GM21447 (cell line): ENCODE results near the gene MSH2.

ENCODE experiments used
- ATAC-seq: cut with Tn5 transposase; IDR thresholded peaks from one replicate; pipeline ENCODE4 v1.9.1; 2021; ENCODE audit not compliant: unreplicated experiment

Gene MSH2

DNA sequence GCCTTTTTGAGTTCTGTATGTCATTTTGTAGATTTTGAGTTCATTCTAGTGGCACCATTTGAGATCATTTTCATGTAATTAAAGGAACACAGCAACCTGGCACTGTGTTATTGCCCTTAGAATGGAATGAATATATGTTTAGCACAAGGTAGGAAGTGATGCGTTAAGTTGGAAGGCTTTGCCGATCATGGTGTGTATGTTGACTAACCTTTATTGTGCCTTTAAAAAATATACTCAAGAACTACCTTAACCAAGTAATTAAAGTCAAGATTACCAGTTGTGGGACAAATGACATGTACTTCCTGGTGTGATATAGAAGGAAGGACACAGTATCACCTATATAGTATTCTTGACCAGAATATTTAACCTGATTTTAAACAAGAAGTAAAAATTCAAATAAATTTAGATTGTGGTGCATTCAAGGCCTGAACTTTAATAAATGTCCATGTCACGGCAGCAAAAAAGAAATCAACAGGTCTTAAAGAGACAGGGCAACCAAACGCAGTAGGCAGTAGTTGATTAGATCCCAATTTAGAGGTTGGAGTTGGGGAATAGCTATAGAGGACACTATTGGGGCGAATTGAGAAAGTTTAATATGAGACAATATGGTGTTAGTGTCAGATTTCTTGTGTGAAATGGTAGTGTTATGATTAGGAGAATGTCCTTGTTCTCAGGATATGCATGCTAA lies 68.6 kb downstream of the MSH2 start:
- ATAC-seq = no peak

DNA sequence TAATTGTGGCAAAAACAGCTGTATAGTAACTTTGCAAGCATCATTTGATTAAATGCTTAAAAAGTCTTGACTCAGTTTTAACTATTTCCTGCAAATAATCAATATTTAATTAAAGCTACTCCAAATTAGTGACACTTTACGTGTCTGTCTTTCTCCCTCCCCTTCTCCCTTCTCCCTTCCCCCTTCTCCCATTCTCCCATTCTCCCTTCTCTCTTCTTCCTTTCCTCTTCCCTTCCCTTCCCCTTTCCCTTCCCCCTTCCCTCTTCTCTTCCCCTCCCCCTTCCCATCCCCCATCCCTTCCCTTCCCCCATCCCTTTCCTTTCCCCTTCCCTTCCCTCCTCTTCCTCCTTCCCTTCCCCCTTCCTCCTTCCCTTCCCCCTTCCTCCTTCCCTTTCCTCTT lies 76.9 kb downstream of the MSH2 start:
- no peak for ATAC-seq

DNA sequence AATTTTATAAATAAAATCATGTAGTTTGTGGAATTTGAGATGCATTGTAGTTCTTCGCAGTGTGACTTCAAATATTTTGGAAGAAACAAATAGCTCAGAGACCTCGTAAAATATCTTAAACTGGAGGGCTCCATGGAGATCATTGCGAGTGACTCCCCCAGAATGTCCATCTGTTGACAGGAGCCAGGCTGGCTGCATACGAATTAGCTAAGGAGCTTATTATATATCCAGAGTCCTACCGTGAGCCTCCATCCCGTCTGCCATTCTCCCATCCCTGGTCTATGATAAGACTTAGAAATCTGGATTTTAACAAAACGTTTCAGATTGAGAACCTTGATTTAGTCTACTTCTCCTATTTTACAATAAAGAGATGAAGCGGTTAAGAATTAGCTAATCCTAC lies 80.2 kb downstream of the MSH2 start:
- no peak for ATAC-seq

DNA sequence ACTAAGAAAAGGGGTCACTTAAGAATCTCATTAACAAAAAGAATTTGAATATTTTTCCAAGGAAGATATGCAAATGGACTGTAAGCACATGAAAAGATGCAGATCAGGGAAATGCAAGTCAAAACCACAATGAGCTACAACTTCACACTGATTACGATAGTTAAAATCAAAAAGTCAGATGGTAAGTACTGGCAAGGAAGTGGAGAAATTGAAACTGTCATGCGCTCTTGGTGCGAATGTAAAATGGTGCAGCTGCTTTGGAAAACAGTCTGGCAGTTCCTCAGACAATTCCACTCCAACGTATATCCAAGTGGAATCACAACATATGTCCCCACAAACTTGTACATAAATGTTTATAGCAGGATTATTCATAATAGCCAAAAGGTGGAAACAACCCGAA lies 81.4 kb downstream of the MSH2 start:
- ATAC-seq = no peak

DNA sequence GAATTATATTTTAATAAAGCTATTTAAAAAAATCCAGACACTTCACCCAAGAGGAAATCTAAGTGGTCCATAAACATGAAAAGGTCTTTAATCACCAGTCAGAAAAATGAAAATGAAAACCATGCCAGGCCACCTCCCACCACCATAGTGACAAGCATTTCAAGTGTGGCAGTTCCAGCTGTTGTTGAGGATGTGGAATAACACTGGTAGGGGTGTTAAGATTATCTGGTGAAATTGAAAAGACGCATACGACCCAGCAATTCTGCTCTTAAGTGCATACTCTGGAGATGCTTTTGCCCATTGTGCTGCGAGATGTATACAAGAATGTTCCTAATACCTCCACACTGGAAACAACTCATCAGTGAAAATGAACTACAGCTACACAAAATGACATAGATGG lies 82.2 kb downstream of the MSH2 start:
- ATAC-seq = no peak

DNA sequence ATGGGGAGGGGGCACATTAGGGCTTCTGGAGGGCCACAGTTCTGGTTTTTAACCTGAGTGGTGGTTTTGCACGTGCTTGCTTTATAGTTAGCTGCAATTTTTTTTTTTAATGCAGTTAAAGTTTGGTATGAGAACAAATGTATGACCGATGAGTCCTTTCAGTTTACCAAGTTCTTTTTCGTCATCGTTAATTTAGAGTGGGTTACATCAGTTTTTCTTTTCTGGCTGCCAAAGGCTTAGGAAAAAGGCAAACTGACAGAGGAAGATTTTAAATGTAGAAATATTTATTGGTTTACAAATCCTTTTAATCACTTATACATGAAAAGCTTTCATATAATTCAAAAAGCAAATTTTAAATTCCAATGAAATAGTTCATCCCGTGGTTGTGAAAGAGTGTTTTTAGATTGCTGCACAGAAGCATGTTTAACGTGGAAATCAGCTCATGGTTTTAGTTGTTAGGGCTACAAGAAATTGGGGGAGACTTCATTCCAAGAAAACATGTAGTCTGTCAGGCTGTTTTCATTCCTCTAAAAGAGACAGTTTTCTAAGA lies 82.9 kb downstream of the MSH2 start:
- ATAC-seq = no peak

DNA sequence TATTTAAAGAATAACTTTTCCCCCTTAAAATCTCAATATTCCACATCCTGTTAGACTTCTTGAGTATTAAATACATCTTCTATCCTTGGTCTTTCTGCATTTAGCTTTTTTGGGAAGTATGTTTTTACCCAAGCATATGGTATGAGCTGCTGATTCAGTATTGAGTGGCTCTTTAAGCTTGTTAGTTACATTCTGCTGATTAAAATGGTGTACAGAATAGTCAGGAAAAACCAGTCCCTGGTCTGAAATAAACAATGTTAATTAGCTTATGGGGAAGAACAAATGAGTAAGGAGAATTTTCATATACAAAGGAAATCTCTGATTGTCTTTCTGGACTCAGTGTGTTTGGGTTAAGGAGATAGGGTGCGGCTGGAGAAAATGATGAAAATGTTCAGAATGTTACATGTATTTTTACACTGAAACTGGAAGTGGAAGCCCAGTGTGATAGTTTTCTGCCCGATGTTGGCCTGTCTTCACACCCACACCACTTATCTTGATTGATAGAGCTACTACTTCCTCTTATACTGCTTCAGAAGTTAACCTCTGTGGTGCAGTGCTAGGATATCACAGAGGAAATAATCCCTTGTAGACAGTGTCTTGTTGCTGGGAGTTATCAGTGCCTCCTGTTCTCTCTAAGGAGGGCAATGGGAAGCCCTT lies 84.0 kb downstream of the MSH2 start:
- ATAC-seq = peak; percentile 92

DNA sequence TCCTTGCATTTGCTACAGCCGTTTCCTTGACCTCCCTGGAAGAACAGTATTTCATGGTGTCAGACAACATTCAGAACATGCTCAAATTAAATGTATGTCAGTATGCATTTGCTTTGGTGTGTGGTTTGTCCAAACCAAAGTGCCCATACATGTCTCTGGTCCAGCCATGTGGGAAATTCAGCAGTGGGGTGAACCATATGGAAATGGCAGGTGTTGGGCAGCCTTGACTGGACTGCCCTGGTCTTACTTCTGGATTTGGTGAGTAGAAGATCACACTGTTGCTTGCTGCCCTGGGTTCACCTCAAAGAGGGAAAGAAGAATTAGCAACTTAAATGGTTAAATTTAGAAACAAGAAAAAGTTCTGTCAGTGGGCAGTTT lies 84.5 kb downstream of the MSH2 start:
- ATAC-seq = no peak

DNA sequence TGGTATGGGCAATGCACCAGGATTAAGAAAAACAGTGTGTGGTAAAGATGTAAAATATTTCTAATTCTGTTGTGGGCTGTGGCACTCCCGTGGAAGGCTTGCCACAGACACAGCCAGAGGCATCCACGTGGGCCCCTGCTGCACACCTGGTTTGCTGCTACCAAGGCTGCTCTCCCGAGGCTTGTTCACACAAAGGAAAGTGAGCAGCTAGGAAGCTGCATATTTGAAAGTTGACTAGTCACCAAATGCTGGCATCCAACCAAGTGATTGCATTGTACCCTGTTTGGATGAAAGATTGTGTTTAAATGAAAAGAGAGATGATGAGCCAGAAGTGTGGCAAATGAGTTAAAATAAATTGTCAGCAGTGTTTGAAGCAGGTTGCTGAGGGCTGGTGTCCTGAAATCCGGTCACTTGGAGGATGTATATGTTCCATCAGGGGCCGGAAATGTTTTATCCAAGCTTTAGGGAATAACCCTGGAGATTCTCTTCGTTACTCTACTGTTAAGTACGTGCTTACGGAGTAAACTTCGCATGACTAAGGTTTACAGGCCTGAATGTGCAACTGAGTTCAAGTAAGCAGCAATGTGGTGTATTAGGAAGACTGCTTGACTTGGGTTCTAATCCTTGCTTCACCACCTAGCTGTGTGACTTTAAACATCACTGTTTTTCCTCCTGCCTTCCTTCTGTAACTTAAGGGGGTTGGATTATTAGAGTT lies 86.1 kb downstream of the MSH2 start:
- ATAC-seq = no peak

DNA sequence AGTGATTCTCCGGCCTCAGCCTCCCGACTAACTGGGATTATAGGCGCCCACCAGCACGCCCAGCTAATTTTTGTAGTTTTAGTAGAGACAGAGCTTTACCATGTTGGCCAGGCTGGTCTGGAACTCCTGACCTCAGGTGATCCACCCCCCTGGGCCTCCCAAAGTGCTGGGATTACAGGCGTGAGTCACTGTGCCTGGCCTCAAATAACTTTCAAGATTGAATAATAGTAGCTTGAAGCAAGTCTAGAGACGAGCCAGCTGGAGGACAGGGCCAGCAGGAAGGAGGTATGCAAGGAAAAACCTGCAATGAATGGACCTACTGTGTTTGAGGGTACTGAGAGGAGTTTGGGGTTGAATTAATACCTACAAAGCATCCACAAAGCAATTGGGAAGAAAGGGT lies 87.5 kb downstream of the MSH2 start:
- no peak for ATAC-seq

DNA sequence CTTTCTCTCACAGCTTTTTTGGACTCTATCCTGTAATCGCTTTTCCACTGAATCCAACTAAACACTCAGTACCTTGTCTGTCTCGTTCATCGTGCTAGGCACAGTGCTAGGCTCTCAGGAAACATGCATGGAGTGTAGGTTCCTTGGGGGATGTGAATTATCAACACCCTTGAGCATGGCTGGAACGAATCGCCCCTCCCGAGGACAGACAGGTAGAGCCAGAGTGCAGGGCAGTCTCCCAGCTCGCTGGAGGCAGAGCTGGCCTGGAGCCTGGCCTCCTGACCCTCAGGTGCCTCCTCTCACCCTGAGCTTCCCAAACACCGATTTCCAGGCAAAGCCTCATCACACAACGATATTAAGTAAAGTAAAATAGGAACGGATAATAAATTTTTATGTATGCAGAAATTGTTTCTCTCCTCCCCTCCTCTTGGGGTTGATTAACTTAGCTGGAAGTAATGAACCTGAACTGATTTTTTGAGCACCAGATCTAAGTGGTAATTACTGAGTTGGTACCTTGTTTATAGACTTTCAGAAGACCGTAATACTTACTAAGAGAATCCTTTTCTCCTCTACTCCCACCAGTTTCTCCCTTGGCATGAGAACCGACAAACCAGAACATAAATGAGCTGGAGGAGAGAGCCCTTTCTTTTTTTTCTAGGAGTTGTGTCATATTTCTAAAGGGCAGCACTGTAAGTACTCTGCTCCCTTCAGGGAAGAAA lies 90.5 kb downstream of the MSH2 start:
- ATAC-seq = no peak

DNA sequence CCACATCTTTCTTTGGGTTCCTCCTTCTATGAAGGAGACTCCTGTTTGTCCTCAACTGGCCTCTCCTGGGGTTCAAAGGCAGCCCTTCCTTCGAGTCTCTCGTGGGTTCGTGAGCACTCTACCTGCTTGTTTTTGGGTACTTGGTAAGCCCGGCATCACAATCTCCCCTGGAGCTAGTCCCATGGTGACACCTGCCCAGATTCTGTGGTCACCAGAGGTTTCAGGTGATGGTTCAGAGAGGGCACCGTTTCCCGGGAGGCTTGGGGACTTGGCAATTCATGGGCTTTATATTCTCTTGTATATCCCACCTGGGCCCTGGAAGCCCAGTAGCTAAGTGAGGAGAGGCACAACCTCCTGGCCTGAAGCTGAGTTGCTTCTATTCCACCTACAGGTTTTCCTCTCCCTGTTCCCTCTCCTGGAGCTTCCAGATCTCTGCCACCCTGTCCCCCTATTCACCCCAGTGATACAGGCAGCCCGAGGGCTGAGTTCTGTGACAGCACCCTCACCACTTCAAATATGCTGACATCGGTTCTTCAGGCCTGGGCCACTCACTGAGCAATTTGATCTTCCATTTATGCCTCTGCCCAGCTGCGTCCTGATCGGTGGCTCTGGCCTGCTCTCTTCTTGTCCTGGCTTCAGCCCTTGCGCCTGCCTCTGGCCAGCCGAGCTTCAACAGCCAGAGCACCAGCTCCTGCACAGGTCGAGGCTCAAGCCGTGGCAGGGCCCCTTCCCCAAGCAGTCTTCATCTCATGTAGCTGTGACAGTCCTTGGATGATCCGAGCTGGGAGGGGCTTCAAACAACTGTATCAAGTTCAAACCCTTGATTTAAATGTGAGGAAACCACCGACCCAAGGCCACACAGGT lies 91.5 kb downstream of the MSH2 start:
- ATAC-seq = no peak

DNA sequence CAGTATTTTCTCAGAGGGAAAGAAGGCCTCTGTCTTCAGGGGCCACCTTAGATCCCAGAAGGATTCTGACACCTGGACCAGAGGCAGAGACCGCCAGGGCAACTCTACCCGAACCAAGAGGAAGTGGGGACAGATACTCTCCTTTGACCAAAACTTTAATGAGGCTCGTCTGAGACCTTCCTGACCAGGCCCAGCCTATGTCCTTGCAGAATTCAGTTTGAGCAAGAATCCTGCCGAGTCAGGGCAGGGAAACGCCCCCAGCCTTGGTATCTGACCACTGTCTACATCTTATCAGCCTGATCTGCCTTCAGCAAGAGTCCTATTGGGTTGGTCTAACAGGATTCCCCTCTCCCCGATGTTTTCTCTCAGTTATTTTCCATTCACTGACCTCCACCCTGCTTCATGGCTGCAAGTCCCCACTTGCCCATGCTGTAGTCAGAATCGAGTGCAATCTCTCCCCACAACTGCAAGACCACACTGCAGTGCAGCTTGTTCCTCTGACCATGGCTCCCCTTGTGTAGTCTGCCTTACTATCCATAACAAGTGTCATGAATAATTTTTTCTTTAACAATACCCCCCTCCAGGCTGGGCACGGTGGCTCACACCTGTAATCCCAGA lies 95.0 kb downstream of the MSH2 start:
- ATAC-seq = no peak

DNA sequence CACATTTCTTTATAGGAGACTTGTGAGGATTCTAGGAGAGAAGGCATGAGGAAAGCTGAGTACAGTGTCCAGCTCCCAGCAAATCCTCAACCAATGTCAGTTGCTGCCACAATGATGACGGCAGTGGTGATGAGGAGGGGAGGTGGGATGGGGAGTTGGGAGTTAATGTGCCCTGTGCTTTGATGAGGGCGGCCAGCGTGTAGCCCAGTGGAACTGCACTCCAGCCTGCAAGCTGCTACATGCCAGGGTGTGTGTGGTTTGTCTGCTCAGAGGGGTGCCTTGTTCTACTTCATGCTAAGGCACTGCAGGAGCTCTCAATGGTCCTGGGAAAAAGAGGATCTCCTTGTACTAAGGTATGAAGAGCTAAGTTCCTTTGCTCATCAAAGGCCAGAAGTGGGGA lies 96.1 kb downstream of the MSH2 start:
- no peak for ATAC-seq

DNA sequence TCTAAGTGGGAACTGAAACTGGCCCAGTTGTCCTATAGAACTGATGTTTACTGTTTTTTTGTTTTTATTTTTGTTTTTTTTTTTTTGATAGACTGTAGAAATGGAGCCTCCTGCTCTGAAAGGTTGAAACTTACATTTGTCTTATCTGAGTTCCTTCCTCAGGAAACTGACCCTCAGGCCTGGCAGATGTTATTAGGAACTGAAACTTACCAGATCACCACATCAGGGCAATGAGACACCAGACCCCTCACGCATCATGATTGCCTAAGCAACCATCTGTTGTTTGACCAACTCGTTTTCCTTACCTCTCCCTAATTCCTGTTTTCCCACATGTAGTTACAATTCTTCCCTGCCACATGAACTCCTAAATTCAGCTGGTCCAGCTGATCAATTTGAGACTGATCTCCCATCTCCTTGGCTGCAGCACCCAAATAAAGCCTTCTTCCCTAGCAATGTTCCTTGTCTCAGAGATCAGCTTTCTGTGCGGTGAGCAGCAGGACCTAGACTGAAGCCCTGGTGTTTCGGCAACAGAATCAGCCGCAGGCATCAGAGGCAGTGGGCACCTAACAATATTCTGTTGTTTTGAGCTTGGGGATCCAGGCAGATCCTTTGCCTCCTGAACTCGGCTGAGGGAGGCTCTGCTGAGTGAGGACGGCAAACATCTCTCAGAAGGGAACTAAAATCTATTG lies 96.8 kb downstream of the MSH2 start:
- ATAC-seq = no peak

DNA sequence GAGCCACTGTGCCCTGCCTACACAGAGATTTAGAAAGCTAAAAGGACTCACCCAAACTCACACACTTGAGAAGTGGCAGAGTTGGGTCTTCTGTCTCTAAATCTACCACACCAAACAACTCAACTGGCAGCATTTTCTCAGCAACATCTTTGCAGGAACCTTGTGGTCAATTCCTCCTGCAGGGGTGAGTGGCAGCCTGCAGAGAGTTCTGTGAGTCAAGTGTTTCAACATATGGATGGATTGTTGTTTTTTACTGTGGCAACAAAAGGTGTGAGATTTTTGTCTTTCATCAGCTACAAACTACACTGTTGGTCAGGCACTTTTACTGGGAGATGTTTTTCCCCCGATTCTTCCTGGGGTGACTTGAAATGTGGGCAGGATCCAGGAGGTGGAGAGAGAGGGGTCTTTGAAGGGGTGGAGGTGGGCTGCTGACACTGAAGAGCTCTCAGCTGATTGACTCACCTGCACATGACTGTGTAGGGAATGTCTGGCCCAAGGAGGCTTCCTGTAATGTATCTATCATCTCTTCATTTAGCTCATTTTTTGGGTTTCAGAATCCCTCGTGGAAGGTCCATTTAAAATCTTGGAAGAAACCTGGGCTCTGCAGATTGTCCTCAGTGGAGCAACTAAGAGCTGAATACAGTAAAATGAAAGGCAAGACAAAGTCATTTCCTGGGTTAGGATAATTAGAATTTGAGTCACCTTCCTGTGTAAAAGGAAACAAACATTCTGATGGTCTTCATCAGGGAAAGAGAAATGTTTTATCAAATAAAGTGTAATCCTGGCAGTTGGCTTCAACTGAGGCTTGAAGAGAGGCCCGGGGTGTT lies 98.6 kb downstream of the MSH2 start:
- no peak for ATAC-seq

DNA sequence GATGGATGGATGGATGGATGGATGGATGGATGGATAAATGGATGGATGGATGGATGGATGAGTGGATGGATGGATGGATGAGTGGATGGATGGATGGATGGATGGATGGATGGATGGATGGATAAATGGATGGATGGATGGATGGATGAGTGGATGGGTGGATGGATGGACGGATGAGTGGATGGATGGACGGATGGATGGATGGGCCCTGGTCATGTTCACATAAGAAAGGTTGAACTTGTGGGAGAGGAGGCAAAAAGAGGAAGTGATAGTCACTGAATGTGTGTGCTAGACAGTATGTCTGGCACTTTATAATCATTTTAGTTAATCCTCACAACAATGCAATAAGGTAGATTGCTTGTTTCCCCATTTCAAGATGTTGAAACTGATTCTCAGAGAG lies 99.5 kb downstream of the MSH2 start:
- ATAC-seq = peak; percentile 82

DNA sequence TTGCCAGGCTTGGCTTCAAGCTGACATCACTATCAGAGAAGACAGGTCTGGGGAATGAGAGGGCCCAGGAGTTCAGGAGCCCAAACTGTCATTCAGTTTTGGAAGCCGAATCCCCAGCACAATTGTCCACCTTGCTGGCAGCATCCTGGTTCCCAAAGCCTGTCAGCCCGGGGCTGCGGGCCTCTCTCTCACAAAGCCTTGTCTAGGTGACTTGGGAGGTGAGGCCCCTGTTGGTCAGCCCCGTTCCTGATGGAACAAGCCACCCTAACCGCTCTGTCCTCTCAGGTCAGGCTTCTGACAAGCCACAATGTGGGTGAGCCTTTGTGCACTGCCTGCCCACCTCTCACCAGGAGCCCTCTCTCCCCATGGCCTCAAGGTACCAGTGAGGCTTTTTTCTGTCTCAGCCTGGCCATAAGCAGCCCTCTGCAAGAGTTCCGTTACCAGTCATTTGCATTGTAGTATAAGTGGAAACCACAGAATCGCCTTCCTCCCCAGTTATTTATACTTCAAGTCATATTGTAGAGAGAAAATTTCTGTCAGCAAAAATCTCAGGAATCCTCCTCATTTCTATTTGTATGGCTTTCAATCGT lies 100.6 kb downstream of the MSH2 start:
- peak; percentile 64 for ATAC-seq
